GM18861 (cell line): Measurements from ENCODE around the gene UQCRH.
"Not testable (repeated sequence)": the region's sequence is repeated elsewhere in the genome, so short reads cannot be mapped to it uniquely, and the experiment has no call there.

Source experiments
- ATAC-seq: cut with Tn5 transposase; IDR thresholded peaks from one replicate; pipeline ENCODE4 v1.9.1; 2021; ENCODE audit not compliant: unreplicated experiment

UQCRH gene

GRCh38 chr1:46298387-46298786 lies 5.1 kb upstream of the UQCRH start:
- no peak for ATAC-seq

GRCh38 chr1:46300673-46301405 lies 2.7 kb upstream of the UQCRH start:
- ATAC-seq: no peak

- ATAC-seq: no peak
Observed at GRCh38 chr1:46301406-46301807, 2.1 kb upstream of the UQCRH start.

GRCh38 chr1:46301808-46302640 lies 1.5 kb upstream of the UQCRH start:
- peak; percentile 22 for ATAC-seq

- ATAC-seq: peak; percentile 2
Observed at GRCh38 chr1:46302641-46303037, 859 bp upstream of the UQCRH start.

- no peak for ATAC-seq
Observed at GRCh38 chr1:46303872-46304326, 401 bp downstream of the UQCRH start.

- no peak for ATAC-seq
Observed at GRCh38 chr1:46306159-46306530, 2.6 kb downstream of the UQCRH start.

GRCh38 chr1:46309401-46310159 lies 6.1 kb downstream of the UQCRH start:
- no peak for ATAC-seq

- ATAC-seq: no peak
Observed at GRCh38 chr1:46310321-46310720, 6.8 kb downstream of the UQCRH start.

GRCh38 chr1:46315669-46316403 lies 12.3 kb downstream of the UQCRH start:
- no peak for ATAC-seq

- no peak for ATAC-seq
Observed at GRCh38 chr1:46317323-46317722, 13.8 kb downstream of the UQCRH start.

GRCh38 chr1:46319301-46319700 lies 15.8 kb downstream of the UQCRH start:
- ATAC-seq: not testable (repeated sequence)

- ATAC-seq: not testable (repeated sequence)
Observed at GRCh38 chr1:46319960-46320914, 16.7 kb downstream of the UQCRH start.

- ATAC-seq: not testable (repeated sequence)
Observed at GRCh38 chr1:46322191-46322590, 18.7 kb downstream of the UQCRH start.

GRCh38 chr1:46325285-46326076 lies 22.0 kb downstream of the UQCRH start:
- not testable (repeated sequence) for ATAC-seq

- ATAC-seq: not testable (repeated sequence)
Observed at GRCh38 chr1:46328182-46328581, 24.7 kb downstream of the UQCRH start.

- ATAC-seq: not testable (repeated sequence)
Observed at GRCh38 chr1:46329807-46330206, 26.3 kb downstream of the UQCRH start.

- not testable (repeated sequence) for ATAC-seq
Observed at GRCh38 chr1:46330381-46330780, 26.9 kb downstream of the UQCRH start.
